Activated CD4-positive, alpha-beta T cell treated with anti-CD3 and anti-CD28 coated beads, Interleukin-2, amount 10 ng/mL, durations not matched to agents 7 days and 5 days (primary cell): ENCODE data around the gene VSIG10L. TPM values are rescaled to one million over a fixed set of nuclear protein-coding genes. Genes with fewer than 3 reads are reported as not detected.

ENCODE experiments used
- CTCF ChIA-PET: fragments of 350-600 bp; sonication (Branson Sonifier 250); formaldehyde crosslinking; loops from one replicate; lab custom pipeline; 2021; ENCODE audit warnings: antibody characterized with exemption; lab: Charles Lee
- POLR2A ChIA-PET: fragments of 350-600 bp; sonication (Branson Sonifier 250); formaldehyde crosslinking; loops from one replicate; lab custom pipeline; 2021; ENCODE audit warnings: antibody characterized with exemption; lab: Charles Lee
- DNase-seq: peaks from one replicate; pipeline ENCODE4 v3.0.0-alpha.2; 2020
- H3K27ac Mint-ChIP-seq: one replicate; pipeline ENCODE4 v1.8.0; 2021; ENCODE audit warnings: mild to moderate bottlenecking, moderate library complexity, mixed read lengths
- H3K27me3 Mint-ChIP-seq: one replicate; pipeline ENCODE4 v1.8.0; 2021; ENCODE audit warnings: mixed read lengths
- H3K36me3 Mint-ChIP-seq: one replicate; pipeline ENCODE4 v1.8.0; 2021; ENCODE audit warnings: low read depth, mixed read lengths
- H3K4me1 Mint-ChIP-seq: one replicate; pipeline ENCODE4 v1.8.0; 2021; ENCODE audit warnings: mixed read lengths
- H3K4me3 Mint-ChIP-seq: one replicate; pipeline ENCODE4 v1.8.0; 2021; ENCODE audit warnings: mild to moderate bottlenecking, moderate library complexity, mixed read lengths
- H3K9me3 Mint-ChIP-seq: one replicate; pipeline ENCODE4 v1.8.0; 2021; ENCODE audit warnings: mixed read lengths
- total RNA-seq, 2 experiments: library from RNA; stranded (reverse); gene quantifications; one replicate each; pipeline ENCODE4 v1.2.3, GENCODE V29; 2021

Gene VSIG10L
- total RNA-seq, 2 experiments from 2014 or later = 0.99 to 1.2 TPM

DNA sequence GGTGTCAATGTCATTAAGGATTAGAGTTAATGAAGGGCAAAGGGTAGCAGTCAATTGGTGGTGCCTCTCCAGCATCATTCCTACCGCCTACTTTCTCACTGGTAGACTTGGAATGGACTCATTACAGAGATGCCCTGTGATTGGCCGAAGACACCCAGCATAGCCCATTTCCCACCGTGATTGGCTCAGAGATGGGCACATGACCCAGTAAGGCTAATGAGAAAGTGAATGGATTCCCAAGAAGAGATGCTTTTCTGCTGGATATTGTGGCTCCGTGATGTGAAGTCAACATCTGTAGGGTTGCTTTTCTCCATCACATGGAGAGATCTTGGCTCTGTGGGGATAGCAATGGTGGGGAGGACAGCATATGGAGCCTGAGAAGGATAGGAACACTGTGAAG is 11.6 kb downstream of the VSIG10L start:
- Mint-ChIP-seq H3K27ac (no peak overlapping the region), H3K4me1 (peaks cover 5% of the 10 kb centered on the region), H3K9me3 (peaks cover 2% of the 10 kb centered on the region), H3K27me3 (peaks cover 25% of the 10 kb centered on the region), H3K36me3 (no peaks in the 10 kb centered on the region), H3K4me3 (no peak overlapping the region)
- CTCF ChIA-PET = no interaction called here
- POLR2A ChIA-PET = no interaction called here
- no peak for DNase-seq

DNA sequence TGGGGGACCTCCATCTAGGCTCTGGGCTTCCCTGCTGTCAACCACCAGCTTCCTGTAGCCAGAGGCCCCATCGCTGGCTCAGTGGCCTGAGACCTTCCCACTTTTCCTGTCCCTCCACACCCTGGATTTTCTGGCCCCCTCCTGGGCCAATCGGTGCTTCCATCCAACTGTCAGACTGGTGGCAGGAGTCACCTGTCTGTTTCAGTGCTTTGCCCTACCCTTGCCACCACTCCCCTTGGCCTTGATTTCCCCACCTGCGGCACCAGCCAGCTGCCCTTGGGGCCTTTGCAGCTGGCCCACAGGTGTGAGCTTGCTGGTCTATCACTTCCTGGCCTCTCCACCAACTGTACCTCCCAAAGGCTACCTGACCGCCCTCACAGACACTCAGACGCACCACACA is 12.5 kb downstream of the VSIG10L start:
- peaks cover 2% of the 10 kb centered on the region for H3K9me3 Mint-ChIP-seq
- DNase-seq = no peak
- no peaks in the 10 kb centered on the region for H3K36me3 Mint-ChIP-seq
- H3K27ac Mint-ChIP-seq = no peak overlapping the region
- H3K27me3 Mint-ChIP-seq = peaks cover 30% of the 10 kb centered on the region
- H3K4me1 Mint-ChIP-seq = peaks cover 5% of the 10 kb centered on the region
- H3K4me3 Mint-ChIP-seq = no peak overlapping the region
- CTCF ChIA-PET = interaction anchor here (1.1 kb wide), 1 partner anchor 109 kb away, joined by 3 read pairs; no protein-coding TSS in a partner anchor
- POLR2A ChIA-PET = no interaction called here

DNA sequence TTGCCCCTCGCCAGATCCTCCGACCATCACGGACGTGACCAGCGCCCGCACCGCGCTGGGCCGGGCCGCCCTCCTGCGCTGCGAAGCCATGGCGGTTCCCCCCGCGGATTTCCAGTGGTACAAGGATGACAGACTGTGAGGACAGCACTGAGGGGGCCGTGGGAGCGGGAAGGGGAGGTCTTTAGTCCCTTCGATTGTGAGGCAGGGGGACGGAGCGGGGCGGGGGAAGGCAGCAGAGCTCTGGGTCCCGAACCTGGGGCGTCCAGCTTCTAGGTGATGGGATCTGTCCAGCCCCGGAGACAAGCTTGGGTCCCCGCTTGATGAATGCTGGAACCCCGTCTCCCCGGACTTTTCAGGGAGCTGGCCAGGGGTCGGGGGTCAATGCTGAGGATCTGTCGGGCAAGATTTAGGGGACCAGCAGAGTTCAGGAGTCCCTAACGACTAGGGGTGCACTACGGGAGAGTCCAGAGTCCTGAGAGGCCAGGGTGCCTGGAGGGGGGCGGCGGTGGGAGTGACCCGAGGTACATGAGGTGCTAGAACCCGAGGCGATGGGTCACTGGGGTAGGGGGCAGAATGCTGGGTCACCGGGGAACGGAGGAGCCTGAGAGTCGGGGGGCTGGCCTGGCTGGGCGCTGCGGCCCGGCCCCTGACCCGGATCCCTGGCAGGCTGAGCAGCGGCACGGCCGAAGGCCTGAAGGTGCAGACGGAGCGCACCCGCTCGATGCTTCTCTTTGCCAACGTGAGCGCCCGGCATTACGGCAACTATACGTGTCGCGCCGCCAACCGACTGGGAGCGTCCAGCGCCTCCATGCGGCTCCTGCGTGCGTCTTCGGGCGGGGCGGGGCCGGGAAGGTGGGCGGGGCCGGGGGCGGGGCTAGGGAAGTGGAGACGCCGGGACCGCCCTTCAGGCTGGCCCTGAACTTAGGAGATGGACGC is 14.6 kb downstream of the VSIG10L start:
- peaks cover 38% of the 10 kb centered on the region for H3K27me3 Mint-ChIP-seq
- H3K36me3 Mint-ChIP-seq = no peaks in the 10 kb centered on the region
- peaks cover 5% of the 10 kb centered on the region for H3K4me1 Mint-ChIP-seq
- ChIA-PET CTCF (interaction anchor here (0.6 to 1.7 kb wide), 4 partner anchors 12 to 82 kb away, joined by 3 to 5 read pairs (median 4); partner anchors contain the start of gene VSIG10L), POLR2A (no interaction called here)
- peak; percentile 69 for DNase-seq
- peak overlapping the region; percentile 42 for H3K4me3 Mint-ChIP-seq
- peaks cover 2% of the 10 kb centered on the region for H3K9me3 Mint-ChIP-seq
- H3K27ac Mint-ChIP-seq = no peak overlapping the region

DNA sequence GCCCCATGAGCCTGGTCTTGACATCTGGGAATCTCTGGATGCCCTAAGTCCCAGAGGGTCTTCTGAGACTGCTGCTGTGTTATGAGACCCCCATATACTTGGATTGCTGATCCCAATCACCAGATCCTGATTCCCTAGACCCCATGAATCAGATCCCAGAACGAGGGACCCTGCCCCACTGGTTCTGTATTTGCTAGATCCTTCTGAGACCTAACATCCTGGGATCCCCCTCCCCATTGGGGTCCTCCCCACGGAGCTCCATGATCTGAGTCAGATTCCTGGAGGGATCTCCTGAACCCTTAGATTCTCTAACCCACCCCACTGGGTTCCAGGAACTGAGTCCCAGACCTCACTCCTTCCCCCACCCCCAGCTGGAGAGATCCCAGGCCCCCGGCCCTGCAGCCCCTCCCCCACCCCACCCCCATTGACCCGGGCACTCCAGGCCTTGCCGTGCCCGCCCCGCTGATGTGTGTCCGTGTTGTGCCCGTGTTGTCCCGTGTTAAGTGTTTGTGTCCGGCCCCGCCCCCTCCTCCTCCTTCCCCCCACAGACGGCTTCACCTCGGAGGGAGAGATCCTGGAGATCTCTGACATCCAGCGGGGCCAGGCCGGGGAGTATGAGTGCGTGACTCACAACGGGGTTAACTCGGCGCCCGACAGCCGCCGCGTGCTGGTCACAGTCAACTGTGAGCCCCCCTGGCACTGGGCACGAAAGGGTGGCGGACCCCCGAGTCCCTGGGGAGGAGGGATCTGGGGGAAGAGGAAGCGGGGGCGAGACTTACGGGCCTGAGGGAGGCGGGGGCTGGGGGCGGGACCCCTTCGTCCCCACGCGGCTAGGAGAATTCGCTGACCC is 15.5 kb downstream of the VSIG10L start:
- Mint-ChIP-seq H3K27ac (no peak overlapping the region), H3K4me3 (no peak overlapping the region), H3K4me1 (peaks cover 5% of the 10 kb centered on the region), H3K27me3 (peaks cover 38% of the 10 kb centered on the region), H3K9me3 (peaks cover 2% of the 10 kb centered on the region), H3K36me3 (no peaks in the 10 kb centered on the region)
- ChIA-PET CTCF (interaction anchor here (0.6 kb wide), 1 partner anchor 32 kb away, joined by 3 read pairs; no protein-coding TSS in a partner anchor), POLR2A (no interaction called here)
- DNase-seq = no peak

DNA sequence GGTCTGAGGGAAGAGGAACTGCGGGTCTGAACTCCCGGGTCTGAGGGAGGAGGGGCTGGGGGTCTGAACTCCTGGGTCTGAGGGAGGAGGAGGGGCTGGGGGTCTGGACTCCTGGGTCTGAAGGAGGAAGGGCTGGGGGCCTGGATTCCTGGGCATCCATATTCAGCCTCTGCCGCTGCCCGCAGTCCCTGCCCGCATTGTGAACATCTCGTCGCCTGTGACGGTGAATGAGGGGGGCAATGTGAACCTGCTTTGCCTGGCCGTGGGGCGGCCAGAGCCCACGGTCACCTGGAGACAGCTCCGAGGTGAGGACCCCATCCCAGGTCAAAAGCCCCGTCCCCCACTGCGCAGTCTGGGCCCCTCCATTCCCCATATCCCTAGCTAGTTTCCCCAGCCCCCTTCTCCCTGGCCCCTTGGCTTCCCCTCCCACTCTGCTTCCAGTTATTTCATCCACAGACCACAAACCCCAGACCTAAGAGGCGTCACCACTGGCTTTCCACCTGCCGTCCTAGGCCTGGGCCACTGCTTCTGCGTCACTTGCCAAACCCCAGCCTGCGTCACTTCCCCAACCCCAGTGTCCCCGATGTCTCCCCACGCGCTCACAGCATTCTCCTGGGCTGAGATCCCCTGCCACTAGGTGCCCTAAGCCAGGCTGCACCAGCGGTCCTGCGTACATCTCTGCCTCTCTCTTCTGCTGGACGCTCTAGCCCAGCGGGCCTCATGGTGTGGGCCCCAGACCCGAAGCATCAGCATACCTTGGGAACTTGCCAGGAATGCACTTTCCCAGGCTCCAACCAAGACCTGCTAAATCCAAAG is 16.6 kb downstream of the VSIG10L start:
- Mint-ChIP-seq H3K27me3 (peaks cover 38% of the 10 kb centered on the region), H3K4me3 (no peak overlapping the region), H3K36me3 (no peaks in the 10 kb centered on the region), H3K27ac (no peak overlapping the region), H3K4me1 (peaks cover 5% of the 10 kb centered on the region), H3K9me3 (no peaks in the 10 kb centered on the region)
- no peak for DNase-seq
- ChIA-PET POLR2A (no interaction called here), CTCF (interaction anchor here (0.6 to 1.0 kb wide), 2 partner anchors 33 to 116 kb away, joined by 3 read pairs; no protein-coding TSS in a partner anchor)

DNA sequence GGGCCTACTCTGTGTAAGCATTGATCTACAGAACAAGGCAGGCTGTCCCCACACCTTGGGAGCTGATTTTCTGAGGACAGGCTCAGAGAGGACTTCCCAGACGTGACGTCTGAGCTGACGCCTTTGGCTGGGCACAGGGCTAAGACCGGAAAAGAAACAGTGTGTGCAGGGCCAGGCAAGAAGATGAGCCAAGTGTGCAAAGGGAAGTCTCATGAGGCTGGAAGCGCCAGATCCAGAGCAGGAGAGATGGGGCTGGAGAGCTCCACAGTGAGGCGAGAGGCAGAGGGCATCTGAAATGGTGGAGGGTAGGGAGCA is 17.8 kb downstream of the VSIG10L start:
- Mint-ChIP-seq H3K27ac (no peak overlapping the region), H3K9me3 (no peaks in the 10 kb centered on the region), H3K27me3 (peaks cover 32% of the 10 kb centered on the region), H3K4me1 (peaks cover 5% of the 10 kb centered on the region), H3K4me3 (no peak overlapping the region), H3K36me3 (no peaks in the 10 kb centered on the region)
- no peak for DNase-seq
- CTCF ChIA-PET = no interaction called here
- POLR2A ChIA-PET = no interaction called here

DNA sequence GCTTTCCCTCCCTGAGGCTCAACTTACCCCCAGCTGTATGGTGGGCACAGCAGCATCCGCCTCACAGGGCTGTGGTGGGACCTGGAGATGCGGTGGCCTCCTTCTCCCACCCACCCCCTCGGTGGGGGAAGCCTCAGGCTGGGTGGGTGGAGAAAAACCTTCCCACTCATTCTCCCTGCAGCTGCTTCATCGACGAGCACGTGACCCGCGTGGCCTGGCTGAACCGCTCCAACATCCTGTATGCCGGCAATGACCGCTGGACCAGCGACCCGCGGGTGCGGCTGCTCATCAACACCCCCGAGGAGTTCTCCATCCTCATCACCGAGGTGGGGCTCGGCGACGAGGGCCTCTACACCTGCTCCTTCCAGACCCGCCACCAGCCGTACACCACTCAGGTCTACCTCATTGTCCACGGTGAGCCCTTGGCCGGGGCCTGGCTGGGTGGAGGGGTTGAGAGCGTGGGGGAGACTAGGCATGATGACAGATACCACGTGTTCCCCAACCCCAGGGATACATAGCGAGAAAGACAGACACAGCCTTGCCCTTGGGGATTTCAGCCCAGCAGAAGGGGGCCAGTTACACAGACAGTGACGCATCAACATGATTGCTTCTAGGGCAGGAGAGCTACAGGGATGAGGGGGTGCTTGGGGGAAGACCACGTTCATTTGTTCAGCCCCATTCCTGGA is 18.3 kb downstream of the VSIG10L start:
- Mint-ChIP-seq H3K27me3 (peaks cover 32% of the 10 kb centered on the region), H3K9me3 (no peaks in the 10 kb centered on the region), H3K4me3 (no peak overlapping the region), H3K36me3 (no peaks in the 10 kb centered on the region), H3K27ac (no peak overlapping the region), H3K4me1 (peaks cover 5% of the 10 kb centered on the region)
- CTCF ChIA-PET = interaction anchor here (0.7 kb wide), 1 partner anchor 62 kb away, joined by 3 read pairs; no protein-coding TSS in a partner anchor
- POLR2A ChIA-PET = no interaction called here
- DNase-seq = no peak

DNA sequence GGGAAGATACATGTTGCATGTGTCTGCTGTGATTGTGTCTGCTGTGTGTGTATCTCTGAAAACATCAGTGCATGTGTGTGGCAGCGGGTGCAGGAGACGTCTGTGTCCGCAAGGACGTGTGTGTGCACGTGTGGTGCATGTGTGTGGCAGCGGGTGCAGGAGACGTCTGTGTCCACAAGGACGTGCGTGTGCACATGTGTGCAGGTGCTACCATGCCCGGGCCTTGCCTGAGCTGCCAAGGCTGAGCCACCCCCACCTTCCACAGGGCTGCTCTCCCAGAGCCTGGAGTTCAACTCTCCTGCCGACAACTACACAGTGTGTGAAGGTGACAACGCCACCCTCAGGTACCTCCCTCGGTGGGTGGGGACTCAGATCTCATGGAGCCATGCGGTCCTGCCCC is 20.1 kb downstream of the VSIG10L start:
- H3K27me3 Mint-ChIP-seq = peaks cover 25% of the 10 kb centered on the region
- H3K4me1 Mint-ChIP-seq = peaks cover 3% of the 10 kb centered on the region
- no peaks in the 10 kb centered on the region for H3K36me3 Mint-ChIP-seq
- no peaks in the 10 kb centered on the region for H3K9me3 Mint-ChIP-seq
- no peak for DNase-seq
- CTCF ChIA-PET = no interaction called here
- H3K27ac Mint-ChIP-seq = no peak overlapping the region
- no peak overlapping the region for H3K4me3 Mint-ChIP-seq
- POLR2A ChIA-PET = no interaction called here

DNA sequence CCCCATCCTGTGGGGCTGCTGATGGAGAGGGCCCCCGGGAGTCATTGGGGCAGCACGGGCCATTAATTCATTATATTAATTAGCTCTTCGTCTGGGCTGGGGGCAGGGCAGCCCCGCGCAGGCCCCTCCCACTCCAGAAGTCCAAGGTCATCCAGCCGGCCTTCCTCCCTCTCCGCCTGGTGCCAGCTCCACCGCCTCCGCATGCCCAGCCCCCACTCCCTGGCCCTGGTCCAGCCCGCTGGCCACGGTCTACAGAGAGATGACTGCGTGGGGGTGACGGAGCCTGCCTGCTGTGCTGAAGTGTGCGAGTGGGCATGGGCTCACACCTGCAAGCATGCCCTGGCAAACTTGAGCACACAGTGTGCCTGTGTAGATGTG is 21.7 kb downstream of the VSIG10L start:
- Mint-ChIP-seq H3K4me1 (peaks cover 2% of the 10 kb centered on the region), H3K27ac (no peak overlapping the region), H3K36me3 (no peaks in the 10 kb centered on the region), H3K9me3 (peaks cover 2% of the 10 kb centered on the region), H3K27me3 (peaks cover 14% of the 10 kb centered on the region), H3K4me3 (no peak overlapping the region)
- DNase-seq = no peak
- POLR2A ChIA-PET = no interaction called here
- CTCF ChIA-PET = no interaction called here

DNA sequence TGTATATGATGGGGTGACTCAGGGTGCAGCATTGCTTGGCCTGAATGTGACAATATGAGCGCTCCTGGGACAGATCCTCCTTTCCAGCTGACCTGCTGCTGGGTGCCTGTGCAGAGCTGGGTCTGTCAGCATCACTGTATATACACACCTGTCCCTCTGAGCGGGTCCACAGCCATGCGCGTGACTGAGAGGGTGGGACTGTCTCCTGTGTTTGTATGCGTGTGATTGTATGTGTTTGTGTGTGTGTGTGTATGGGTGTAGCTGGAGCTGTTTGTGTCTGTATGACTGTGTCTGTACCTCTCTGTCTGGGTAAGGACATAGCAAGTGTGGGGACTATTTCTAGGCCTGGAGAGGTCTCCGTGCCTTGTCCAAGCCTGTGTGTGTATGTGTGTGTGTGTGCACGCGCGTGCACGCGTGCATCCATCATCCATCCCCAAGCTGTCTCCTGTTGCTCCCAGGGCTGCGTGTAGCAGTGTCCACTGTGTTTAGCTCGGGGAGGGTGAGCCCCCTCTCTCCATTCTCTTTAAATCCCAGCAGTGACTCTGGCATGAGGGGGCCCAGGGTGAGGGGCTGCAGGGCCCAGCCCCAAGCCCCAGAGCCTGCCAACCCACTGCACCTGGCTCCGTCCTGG is 22.2 kb downstream of the VSIG10L start:
- peaks cover 3% of the 10 kb centered on the region for H3K9me3 Mint-ChIP-seq
- H3K27me3 Mint-ChIP-seq = peaks cover 14% of the 10 kb centered on the region
- DNase-seq = no peak
- H3K4me1 Mint-ChIP-seq = peaks cover 2% of the 10 kb centered on the region
- no peak overlapping the region for H3K4me3 Mint-ChIP-seq
- CTCF ChIA-PET = no interaction called here
- H3K36me3 Mint-ChIP-seq = no peaks in the 10 kb centered on the region
- POLR2A ChIA-PET = no interaction called here
- no peak overlapping the region for H3K27ac Mint-ChIP-seq

DNA sequence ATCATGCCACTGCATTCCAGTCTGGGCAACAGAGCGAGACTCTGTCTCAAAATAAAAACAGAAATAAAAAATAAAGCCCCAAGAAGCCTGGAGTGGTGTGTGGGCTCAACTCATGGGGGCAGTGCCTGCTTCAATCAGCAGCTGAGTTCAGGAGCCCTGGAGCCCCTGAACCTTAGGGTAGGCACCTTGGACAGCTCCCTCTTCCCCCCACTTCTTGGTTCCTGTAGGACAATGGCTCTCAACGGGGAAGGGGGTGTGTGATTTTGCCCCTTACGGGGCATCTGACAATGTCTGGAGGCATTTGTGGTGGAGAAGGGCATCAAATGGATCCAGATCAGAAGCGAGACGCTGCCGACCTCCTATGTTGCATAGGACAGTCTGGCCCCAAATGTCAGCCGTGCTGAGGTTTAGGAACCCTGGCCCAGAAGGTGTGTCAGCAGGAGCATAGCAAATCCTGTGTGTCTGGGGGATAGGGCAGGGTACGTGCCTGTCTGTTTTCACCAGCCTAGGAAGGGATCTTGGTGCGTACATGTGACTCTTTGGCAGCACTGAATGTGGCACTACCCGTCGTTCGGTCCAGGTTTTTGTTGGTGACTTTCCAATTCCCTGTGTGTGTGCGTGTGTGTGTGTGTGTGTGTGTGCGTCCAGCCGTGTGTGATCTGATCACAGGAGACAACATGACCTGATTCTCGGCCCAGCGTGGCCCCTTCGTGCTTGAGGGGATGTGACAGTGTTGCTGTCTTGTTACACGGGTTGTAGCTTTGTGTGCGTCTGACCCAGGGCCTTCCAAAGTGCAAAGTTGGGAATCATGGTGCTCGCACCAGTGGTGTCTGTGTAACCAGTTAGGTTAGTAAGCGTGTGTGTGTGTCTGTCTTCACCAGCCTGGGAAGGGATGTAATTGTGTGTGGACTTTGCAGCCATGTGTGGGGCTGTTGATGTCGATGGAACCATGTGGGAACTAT is 23.0 kb downstream of the VSIG10L start:
- POLR2A ChIA-PET = no interaction called here

More for the DNA sequence above, 23.0 kb downstream of the VSIG10L start:
- Mint-ChIP-seq H3K4me1 (peaks cover 2% of the 10 kb centered on the region), H3K27me3 (peaks cover 9% of the 10 kb centered on the region), H3K27ac (no peak overlapping the region), H3K9me3 (peaks cover 3% of the 10 kb centered on the region), H3K4me3 (no peak overlapping the region), H3K36me3 (no peaks in the 10 kb centered on the region)
- DNase-seq = no peak
- CTCF ChIA-PET = interaction anchor here (0.6 kb wide), 1 partner anchor 310 kb away, joined by 3 read pairs; no protein-coding TSS in a partner anchor
